ENCODE measurements around the gene BTBD19.

BTBD19 gene

DNA sequence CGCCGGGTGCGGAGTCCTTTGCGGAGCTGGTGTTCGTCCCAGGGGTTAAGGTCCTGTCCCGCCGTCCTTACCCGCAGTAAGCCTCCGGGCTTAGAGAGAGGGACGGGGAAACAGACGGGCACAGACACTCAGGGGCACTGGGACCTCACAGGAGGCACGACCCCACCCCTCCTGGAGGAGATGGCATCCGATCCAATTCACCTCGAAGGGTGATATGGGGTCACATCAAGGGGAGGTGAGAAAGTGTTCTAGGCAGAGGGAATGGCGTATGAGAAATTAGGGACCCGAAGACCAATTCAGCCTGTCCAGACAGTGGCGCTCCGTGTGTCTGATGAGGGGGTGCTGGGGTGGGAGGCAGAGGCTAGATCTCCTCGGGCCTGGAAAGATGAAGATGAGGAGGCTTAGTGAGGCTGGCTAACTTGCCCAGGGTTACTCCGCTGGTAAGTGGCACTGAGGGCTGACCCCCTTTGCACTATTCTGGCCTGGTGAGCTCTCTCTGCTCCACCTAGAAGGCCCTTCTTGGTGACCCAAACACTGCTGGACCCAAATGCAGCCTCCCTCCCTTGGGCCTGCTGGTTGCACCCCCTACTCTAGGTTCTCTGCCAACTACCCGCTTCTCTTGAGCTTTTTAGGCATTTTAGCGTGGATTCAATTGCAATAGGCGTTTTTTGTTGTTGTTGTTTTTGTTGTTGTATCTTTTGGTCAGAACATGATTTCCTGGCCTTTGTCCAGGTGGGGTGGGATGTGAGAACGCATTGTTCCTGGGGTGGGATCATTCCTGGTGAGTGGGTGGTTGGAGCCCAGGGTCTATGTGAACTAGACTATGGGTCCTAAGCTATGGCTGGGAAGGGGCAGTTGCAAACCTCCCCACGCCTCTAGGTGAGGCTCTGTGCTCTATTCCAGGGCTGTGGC lies 12.3 kb downstream of the BTBD19 start:
- peak overlapping the region; percentile 87 for H2AFZ ChIP-seq (ENCODE audit: low read depth, low read length)
- H3K4me2 ChIP-seq (ENCODE audit: insufficient read depth, low read length), result peak overlapping the region; percentile 64
- DNase-seq (no peak), ATAC-seq (ENCODE audit: insufficient read depth, low read depth) (peak; percentile 24)
- H3K4me1 ChIP-seq (ENCODE audit: insufficient read depth, low read length), result peaks cover 37% of the 10 kb centered on the region
- no peaks in the 10 kb centered on the region for H3K79me2 ChIP-seq (ENCODE audit: insufficient read depth, low read length)
- no peak for TF ChIP-seq EZH2 (IDR thresholded peaks at IDR 0.05; ENCODE audit: borderline replicate concordance, low read depth, low read length, severe bottlenecking)
- TF ChIP-seq, protein P1, sequence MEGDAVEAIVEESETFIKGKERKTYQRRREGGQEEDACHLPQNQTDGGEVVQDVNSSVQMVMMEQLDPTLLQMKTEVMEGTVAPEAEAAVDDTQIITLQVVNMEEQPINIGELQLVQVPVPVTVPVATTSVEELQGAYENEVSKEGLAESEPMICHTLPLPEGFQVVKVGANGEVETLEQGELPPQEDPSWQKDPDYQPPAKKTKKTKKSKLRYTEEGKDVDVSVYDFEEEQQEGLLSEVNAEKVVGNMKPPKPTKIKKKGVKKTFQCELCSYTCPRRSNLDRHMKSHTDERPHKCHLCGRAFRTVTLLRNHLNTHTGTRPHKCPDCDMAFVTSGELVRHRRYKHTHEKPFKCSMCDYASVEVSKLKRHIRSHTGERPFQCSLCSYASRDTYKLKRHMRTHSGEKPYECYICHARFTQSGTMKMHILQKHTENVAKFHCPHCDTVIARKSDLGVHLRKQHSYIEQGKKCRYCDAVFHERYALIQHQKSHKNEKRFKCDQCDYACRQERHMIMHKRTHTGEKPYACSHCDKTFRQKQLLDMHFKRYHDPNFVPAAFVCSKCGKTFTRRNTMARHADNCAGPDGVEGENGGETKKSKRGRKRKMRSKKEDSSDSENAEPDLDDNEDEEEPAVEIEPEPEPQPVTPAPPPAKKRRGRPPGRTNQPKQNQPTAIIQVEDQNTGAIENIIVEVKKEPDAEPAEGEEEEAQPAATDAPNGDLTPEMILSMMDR (IDR thresholded peaks at IDR 0.05; ENCODE audit: borderline replicate concordance, extremely low read depth, low read length, poor library complexity, severe bottlenecking), result no peak
- peak overlapping the region; percentile 95 for H3K27ac ChIP-seq (ENCODE audit: low read length)
- H3K9me3 ChIP-seq (ENCODE audit: insufficient read depth, low read length, severe bottlenecking), result no peaks in the 10 kb centered on the region
- no peaks in the 10 kb centered on the region for H3K27me3 ChIP-seq (ENCODE audit: insufficient read depth, low read length, poor library complexity)
- H3K9ac ChIP-seq (ENCODE audit: low read depth, low read length), result peak overlapping the region; percentile 71
- peak overlapping the region; percentile 3 to 62; a peak in 3 of 4 replicates for H3K4me3 ChIP-seq (ENCODE audit: low read depth in 1 of 2, low read length in 2 of 2)
- no peaks in the 10 kb centered on the region for H4K20me1 ChIP-seq (ENCODE audit: insufficient read depth, low read length)
- no peaks in the 10 kb centered on the region for H3K36me3 ChIP-seq (ENCODE audit: insufficient read depth, low read length)

DNA sequence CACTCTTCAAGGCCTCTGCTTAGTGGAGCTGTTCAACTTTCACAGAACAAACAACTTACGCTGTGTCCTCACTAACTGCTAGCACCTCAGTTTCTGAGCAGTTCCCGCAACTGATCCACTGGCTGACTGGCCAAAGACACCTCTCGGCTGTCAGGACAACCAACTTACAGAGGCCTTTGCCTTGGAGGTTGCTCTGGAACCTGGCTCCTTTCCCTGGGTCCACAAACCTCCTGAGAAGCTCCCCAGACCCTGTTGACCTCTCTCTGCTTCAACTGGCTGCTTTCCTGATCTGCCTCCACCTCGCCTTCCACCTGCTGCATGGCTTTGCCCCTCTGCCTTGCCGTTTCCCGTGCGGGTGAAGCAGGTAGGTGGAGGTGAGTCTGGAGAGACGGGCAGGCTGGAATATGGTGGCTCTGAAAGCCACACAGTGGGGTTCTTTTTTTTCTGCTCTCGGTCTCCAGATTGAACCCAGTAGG lies 13.0 kb downstream of the BTBD19 start:
- H3K27ac ChIP-seq (ENCODE audit: low read length), result no peak overlapping the region
- H3K9ac ChIP-seq (ENCODE audit: low read depth, low read length), result no peak overlapping the region
- H3K4me3 ChIP-seq (ENCODE audit: low read depth in 1 of 2, low read length in 2 of 2), result no peak overlapping the region
- H4K20me1 ChIP-seq (ENCODE audit: insufficient read depth, low read length), result no peaks in the 10 kb centered on the region
- peaks cover 37% of the 10 kb centered on the region for H3K4me1 ChIP-seq (ENCODE audit: insufficient read depth, low read length)
- no peaks in the 10 kb centered on the region for H3K27me3 ChIP-seq (ENCODE audit: insufficient read depth, low read length, poor library complexity)
- no peak overlapping the region for H3K4me2 ChIP-seq (ENCODE audit: insufficient read depth, low read length)
- ATAC-seq (ENCODE audit: insufficient read depth, low read depth) (no peak), DNase-seq (no peak)
- no peak overlapping the region for H2AFZ ChIP-seq (ENCODE audit: low read depth, low read length)
- H3K79me2 ChIP-seq (ENCODE audit: insufficient read depth, low read length), result no peaks in the 10 kb centered on the region
- TF ChIP-seq, protein P1 (IDR thresholded peaks at IDR 0.05; ENCODE audit: borderline replicate concordance, extremely low read depth, low read length, poor library complexity, severe bottlenecking), result no peak
- no peak for TF ChIP-seq EZH2 (IDR thresholded peaks at IDR 0.05; ENCODE audit: borderline replicate concordance, low read depth, low read length, severe bottlenecking)
- H3K9me3 ChIP-seq (ENCODE audit: insufficient read depth, low read length, severe bottlenecking), result no peaks in the 10 kb centered on the region
- H3K36me3 ChIP-seq (ENCODE audit: insufficient read depth, low read length), result no peaks in the 10 kb centered on the region

DNA sequence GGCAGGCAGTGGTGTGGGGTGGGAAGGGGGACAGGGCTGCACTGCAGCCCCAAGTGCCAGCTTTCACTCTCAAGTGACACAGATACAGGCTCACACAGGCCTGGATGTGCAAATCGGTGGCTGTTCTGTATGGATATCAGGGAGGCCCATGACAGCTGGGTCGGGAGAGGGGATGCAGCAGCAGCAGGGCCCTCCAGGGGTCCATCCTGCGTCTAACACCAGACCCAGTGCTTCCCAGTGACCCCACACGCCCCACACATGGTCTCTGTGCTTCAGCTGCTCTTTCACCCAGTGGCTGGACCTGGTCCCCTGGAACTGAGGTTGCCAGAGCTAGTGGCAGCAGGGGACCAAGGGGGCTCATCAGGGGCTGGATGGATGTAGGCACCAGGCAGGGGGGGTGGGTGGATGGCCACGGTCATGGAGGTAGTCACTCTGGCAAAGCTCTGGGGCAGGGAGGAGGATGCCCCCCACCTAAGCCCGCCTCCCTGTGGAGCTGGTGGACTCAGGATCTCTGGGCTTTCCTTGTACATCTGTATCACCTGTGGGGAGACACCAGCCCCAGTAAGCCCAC lies 13.9 kb downstream of the BTBD19 start:
- H3K9ac ChIP-seq (ENCODE audit: low read depth, low read length), result no peak overlapping the region
- DNase-seq, result no peak
- H3K9me3 ChIP-seq (ENCODE audit: insufficient read depth, low read length, severe bottlenecking), result no peaks in the 10 kb centered on the region
- H3K4me3 ChIP-seq (ENCODE audit: low read depth in 1 of 2, low read length in 2 of 2), result no peak overlapping the region
- no peaks in the 10 kb centered on the region for H3K36me3 ChIP-seq (ENCODE audit: insufficient read depth, low read length)
- no peak overlapping the region for H2AFZ ChIP-seq (ENCODE audit: low read depth, low read length)
- no peak overlapping the region for H3K4me2 ChIP-seq (ENCODE audit: insufficient read depth, low read length)
- no peaks in the 10 kb centered on the region for H4K20me1 ChIP-seq (ENCODE audit: insufficient read depth, low read length)
- no peaks in the 10 kb centered on the region for H3K79me2 ChIP-seq (ENCODE audit: insufficient read depth, low read length)
- no peak overlapping the region for H3K27ac ChIP-seq (ENCODE audit: low read length)
- no peaks in the 10 kb centered on the region for H3K27me3 ChIP-seq (ENCODE audit: insufficient read depth, low read length, poor library complexity)
- TF ChIP-seq EZH2 (IDR thresholded peaks at IDR 0.05; ENCODE audit: borderline replicate concordance, low read depth, low read length, severe bottlenecking), result no peak
- TF ChIP-seq, protein P1 (IDR thresholded peaks at IDR 0.05; ENCODE audit: borderline replicate concordance, extremely low read depth, low read length, poor library complexity, severe bottlenecking), result no peak
- ATAC-seq (ENCODE audit: insufficient read depth, low read depth), result no peak
- H3K4me1 ChIP-seq (ENCODE audit: insufficient read depth, low read length), result peaks cover 37% of the 10 kb centered on the region
